Upper lobe of right lung (tissue), 1 donor: ENCODE results near the gene INPP5B. TPM values are rescaled to one million over a fixed set of nuclear protein-coding genes. Genes with fewer than 3 reads are reported as not detected.
"Not testable (repeated sequence)": the region's sequence is repeated elsewhere in the genome, so short reads cannot be mapped to it uniquely, and the experiment has no call there.

Source experiments
- ATAC-seq: fragments of 200-7000 bp; cut with Tn5 transposase; one replicate; pipeline ENCODE4 v1.9.1; 2020; ENCODE audit warnings: mild to moderate bottlenecking, moderate library complexity
- DNase-seq: peaks from one replicate; pipeline ENCODE4 v3.0.0-alpha.2; 2020
- H3K27ac ChIP-seq: fragments of 200-600 bp; one replicate; pipeline ENCODE4 v1.8.0; 2022
- H3K27me3 ChIP-seq: fragments of 200-600 bp; one replicate; pipeline ENCODE4 v1.8.0; 2022; ENCODE audit warnings: mild to moderate bottlenecking
- H3K36me3 ChIP-seq: fragments of 200-600 bp; one replicate; pipeline ENCODE4 v1.8.0; 2022
- H3K4me1 ChIP-seq: fragments of 200-600 bp; one replicate; pipeline ENCODE4 v1.8.0; 2022
- H3K4me3 ChIP-seq: fragments of 200-600 bp; one replicate; pipeline ENCODE4 v1.8.0; 2022; ENCODE audit warnings: mild to moderate bottlenecking
- H3K9me3 ChIP-seq: fragments of 200-600 bp; one replicate; pipeline ENCODE4 v1.8.0; 2022
- intact Hi-C: fragments of 100-400 bp; cut with DNase I; formaldehyde crosslinking; loops from one replicate; pipeline ENCODE4 v1.11.0; 2022
- total RNA-seq: library from RNA; stranded (reverse); fragmentation: NEBNext Ultra II Directional; extraction: Animal tissue kit (Norgen Biotek cat#: 25700); gene quantifications from one replicate; pipeline ENCODE4 v1.2.1, GENCODE V29; 2021
- TF ChIP-seq, protein P1 (sequence below): fragments of 200-600 bp; IDR thresholded peaks from one replicate; pipeline ENCODE4 v1.8.0; 2022; ENCODE audit warnings: antibody characterized with exemption
- donor health status: DM: no; HTN: yes; CAD: no; lungs with severe emphysema.

INPP5B gene
- total RNA-seq, 1 donor from 2014 or later: 44.8 TPM

DNA sequence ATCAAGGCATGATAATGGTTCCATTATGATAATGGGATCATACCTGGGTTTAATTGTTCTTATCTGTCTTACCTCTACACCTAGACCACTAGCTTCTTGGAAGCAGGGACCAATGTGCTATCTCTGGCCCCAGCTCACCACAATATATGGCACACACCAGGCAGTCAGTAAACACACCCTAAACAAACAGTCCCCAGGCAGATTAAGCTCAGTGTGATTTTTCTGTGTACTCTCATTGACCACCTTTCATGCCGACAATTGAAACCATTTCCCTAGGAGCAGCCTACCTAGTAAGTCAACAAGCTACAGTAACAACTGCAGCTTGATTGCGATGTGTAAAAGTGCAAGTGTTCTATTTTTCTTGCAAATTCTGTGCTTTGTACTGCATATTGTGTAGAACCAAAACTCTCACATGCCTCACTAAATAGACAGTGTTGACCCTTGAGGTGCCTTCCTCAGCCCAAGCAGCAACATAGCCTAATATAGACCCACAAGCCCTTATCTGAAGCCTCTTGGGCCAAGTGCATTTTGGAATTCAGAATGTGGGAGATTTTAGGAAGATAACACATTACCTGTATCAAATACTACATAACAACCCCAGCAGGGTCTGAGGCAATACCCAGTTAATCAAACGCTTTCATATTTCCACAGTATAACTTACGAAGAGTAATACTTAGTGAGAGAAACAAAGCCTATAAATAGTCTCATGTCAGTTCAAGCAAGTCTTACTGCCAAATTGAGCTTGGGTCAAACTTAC, 32.0 kb downstream of the INPP5B start:
- intact Hi-C loops: no loop called here
- H3K27ac ChIP-seq: no peak overlapping the region
- no peaks in the 10 kb centered on the region for H3K9me3 ChIP-seq
- TF ChIP-seq, protein P1, sequence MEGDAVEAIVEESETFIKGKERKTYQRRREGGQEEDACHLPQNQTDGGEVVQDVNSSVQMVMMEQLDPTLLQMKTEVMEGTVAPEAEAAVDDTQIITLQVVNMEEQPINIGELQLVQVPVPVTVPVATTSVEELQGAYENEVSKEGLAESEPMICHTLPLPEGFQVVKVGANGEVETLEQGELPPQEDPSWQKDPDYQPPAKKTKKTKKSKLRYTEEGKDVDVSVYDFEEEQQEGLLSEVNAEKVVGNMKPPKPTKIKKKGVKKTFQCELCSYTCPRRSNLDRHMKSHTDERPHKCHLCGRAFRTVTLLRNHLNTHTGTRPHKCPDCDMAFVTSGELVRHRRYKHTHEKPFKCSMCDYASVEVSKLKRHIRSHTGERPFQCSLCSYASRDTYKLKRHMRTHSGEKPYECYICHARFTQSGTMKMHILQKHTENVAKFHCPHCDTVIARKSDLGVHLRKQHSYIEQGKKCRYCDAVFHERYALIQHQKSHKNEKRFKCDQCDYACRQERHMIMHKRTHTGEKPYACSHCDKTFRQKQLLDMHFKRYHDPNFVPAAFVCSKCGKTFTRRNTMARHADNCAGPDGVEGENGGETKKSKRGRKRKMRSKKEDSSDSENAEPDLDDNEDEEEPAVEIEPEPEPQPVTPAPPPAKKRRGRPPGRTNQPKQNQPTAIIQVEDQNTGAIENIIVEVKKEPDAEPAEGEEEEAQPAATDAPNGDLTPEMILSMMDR: no peak
- ATAC-seq (no peak), DNase-seq (no peak)
- no peaks in the 10 kb centered on the region for H3K4me1 ChIP-seq
- H3K36me3 ChIP-seq: no peaks in the 10 kb centered on the region
- no peak overlapping the region for H3K4me3 ChIP-seq
- H3K27me3 ChIP-seq: no peaks in the 10 kb centered on the region

DNA sequence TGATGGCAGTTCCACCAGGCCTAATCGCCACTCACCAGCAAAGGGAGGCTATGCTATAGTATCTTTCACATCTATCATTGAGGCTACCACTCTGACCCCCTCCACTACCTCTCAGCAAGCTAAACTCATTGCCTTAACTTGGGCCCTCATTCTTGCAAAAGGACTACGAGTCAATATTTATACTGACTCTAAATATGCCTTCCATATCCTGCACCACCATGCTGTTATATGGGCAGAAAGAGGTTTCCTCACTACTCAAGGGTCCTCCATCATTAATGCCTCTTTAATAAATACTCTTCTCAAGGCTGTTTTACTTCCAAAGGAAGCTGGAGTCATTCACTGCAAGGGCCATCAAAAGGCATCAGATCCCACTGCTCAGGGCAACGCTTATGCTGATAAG, 35.4 kb downstream of the INPP5B start:
- H3K4me3 ChIP-seq, H3K36me3 ChIP-seq, DNase-seq, H3K4me1 ChIP-seq, ATAC-seq, intact Hi-C loops, H3K27ac ChIP-seq, H3K9me3 ChIP-seq, H3K27me3 ChIP-seq: not testable (repeated sequence)

DNA sequence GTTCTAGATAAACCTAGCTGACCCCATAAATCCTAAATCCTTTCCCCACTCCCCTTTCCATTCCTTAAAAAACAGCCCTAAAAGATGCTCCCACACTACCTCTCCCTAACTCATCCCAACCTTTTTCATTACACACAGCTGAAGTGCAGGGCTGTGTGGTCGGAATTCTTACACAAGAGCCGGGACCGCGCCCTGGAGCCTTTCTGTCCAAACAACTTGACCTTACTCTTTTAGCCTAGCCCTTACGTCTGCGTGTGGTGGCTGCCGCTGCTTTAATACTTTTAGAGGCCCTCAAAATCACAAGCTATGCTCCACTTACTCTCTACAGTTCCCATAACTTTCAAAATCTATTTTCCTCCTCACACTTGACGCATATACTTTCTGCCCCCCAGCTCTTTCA, 36.0 kb downstream of the INPP5B start:
- H3K27me3 ChIP-seq, intact Hi-C loops, H3K4me3 ChIP-seq, H3K27ac ChIP-seq, H3K9me3 ChIP-seq, H3K36me3 ChIP-seq, ATAC-seq, H3K4me1 ChIP-seq: not testable (repeated sequence)
- peak; percentile 70 for DNase-seq

DNA sequence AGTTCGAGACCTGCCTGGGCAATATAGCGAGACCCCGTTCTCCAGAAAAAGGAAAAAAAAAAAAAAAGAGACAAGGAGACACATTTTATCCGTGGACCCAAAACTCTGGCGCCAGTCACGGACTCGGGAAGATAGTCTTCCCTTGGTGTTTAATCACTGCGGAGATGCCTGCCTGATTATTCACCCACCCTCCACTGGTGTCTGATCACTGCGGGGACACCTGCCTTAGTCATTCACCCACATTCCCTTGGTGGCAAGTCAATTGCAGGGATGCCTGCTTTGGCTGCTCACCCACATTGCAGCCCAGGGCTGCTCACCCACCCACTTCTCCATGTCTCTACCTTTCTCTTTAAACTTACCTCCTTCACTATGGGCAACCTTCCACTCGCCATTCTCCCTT, 38.3 kb downstream of the INPP5B start:
- H3K4me1 ChIP-seq, DNase-seq, intact Hi-C loops, H3K27me3 ChIP-seq, H3K36me3 ChIP-seq, H3K9me3 ChIP-seq, ATAC-seq, H3K27ac ChIP-seq, H3K4me3 ChIP-seq: not testable (repeated sequence)

DNA sequence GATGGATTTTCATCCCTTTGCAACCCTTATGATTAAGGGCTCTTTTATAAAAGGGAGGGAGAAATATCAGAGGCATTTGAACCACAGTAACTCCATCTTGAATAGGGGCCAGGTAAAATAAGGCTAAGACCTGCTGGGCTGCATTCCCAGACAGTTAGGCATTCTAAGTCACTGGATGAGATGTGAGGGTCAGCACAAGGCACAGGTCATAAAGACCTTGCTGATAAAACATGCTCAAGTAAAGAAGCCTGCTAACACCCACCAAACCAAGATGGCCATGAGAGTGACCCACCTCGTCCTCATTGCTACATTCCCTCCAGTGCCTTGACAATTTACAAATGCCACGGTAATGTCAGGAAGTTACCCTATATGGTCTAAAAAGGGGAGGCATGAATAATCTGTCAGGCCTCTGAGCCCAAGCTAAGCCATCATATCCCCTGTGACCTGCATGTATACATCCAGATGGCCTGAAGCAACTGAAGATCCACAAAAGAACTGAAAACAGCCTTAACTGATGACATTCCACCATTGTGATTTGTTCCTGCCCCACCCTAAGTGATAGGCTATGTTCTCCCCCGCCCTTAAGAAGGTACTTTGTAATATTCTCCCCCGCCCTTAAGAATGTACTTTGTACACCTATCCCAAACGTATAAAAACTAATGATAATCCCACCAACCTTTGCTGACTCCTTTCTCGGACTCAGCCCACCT, 39.3 kb downstream of the INPP5B start:
- intact Hi-C loops, ATAC-seq, DNase-seq, H3K4me1 ChIP-seq, H3K27me3 ChIP-seq, H3K36me3 ChIP-seq, H3K27ac ChIP-seq, H3K9me3 ChIP-seq, H3K4me3 ChIP-seq: not testable (repeated sequence)

DNA sequence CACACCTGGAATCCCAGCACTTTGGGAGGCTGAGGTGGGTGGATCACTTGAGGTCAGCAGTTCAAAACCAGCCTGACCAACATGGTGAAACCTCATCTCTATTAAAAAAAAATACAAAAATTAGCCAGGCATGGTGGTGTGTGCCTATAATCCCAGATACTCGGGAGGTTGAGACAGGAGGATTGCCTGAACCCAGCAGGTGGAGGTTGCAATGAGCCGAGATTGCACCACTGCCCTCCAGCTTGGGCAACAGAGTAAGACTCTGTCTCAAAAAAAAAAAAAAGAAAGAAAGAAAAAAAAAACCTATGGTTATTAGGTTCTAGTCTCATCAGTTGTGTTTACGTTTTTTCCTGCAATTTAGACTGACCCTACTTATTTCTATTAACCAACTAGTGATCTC, 40.3 kb downstream of the INPP5B start:
- ATAC-seq, H3K9me3 ChIP-seq, intact Hi-C loops, H3K27me3 ChIP-seq, H3K27ac ChIP-seq, DNase-seq, H3K4me3 ChIP-seq, H3K4me1 ChIP-seq, H3K36me3 ChIP-seq: not testable (repeated sequence)

DNA sequence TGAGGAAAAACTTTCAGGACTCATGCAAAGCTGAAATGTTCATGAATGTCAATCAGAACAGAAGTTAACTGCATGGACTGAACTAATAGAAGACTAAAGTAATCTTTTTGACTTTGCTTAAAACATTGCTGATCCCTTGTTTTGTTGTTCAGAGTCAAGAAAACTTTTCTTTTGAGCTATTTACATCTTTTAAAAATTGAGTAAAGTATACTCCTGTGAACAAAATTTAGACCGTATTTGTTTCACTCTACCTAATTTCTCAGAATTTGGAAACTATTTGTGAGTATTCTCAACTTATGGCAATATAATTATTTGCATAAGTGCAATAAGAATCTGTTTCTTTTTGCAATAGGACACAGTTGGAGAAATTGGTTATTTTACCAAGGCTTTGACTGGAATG, 41.1 kb downstream of the INPP5B start:
- TF ChIP-seq, protein P1: no peak
- intact Hi-C loops: no loop called here
- DNase-seq (no peak), ATAC-seq (no peak)
- no peaks in the 10 kb centered on the region for H3K9me3 ChIP-seq
- H3K4me1 ChIP-seq: peaks cover 9% of the 10 kb centered on the region
- no peak overlapping the region for H3K4me3 ChIP-seq
- H3K27me3 ChIP-seq: no peaks in the 10 kb centered on the region
- H3K27ac ChIP-seq: no peak overlapping the region
- H3K36me3 ChIP-seq: no peaks in the 10 kb centered on the region

DNA sequence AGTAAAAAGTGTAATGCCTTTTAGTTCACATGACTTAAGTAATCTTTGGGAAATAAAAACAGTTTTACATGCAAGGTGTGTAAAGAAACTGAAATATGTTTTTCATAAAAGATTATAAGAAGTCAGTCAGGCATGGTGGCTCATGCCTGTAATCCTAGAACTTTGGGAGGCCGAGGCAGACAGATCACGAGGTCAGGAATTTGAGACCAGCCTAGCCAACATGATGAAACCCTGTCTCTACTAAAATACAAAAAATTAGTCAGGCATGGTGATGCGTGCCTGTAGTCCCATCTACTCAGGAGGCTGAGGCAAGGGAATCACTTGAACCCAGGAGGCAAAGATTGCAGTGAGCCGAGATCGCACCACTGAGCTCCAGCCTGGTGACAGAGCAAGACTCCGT, 42.9 kb downstream of the INPP5B start:
- H3K27me3 ChIP-seq, H3K4me3 ChIP-seq, DNase-seq, H3K27ac ChIP-seq, H3K36me3 ChIP-seq, H3K4me1 ChIP-seq, intact Hi-C loops, ATAC-seq, H3K9me3 ChIP-seq: not testable (repeated sequence)
